Ovary (tissue), 9 donors: ENCODE measurements around the gene CMTM2. TPM values are rescaled to one million over a fixed set of nuclear protein-coding genes. Genes with fewer than 3 reads are reported as not detected.

Experiments
- DNase-seq, 5 donors: peaks; one replicate each; pipeline ENCODE4 v3.0.0-alpha.2; 2019 to 2020
- H3K27ac ChIP-seq, 2 donors: fragments of 200-600 bp; one replicate each; pipeline versions ENCODE4 v1.5.1 to v1.8.0; 2019 to 2022
- H3K27me3 ChIP-seq: fragments of 200-600 bp; one replicate; pipeline ENCODE4 v1.8.0; 2022
- H3K36me3 ChIP-seq: fragments of 200-600 bp; sonication (generic); one replicate; pipeline ENCODE4 v1.5.1; 2019
- H3K4me1 ChIP-seq: one replicate; pipeline ENCODE4 v1.8.1; 2013; ENCODE audit warnings: mild to moderate bottlenecking, moderate library complexity; ENCODE audit not compliant: insufficient read depth
- H3K4me3 ChIP-seq: fragments of 200-600 bp; sonication (generic); one replicate; pipeline ENCODE4 v1.5.1; 2017
- H3K9me3 ChIP-seq, 2 donors: fragments of 200-600 bp in 1 of 2; sonication (generic) in 1 of 2; one replicate each; pipeline versions ENCODE4 v1.5.1 to v1.8.1; 2013 to 2019; ENCODE audit warnings: mild to moderate bottlenecking in 1 of 2, moderate library complexity in 1 of 2
- EP300 ChIP-seq: sonication (generic); formaldehyde crosslinking; IDR thresholded peaks from one replicate; pipeline ENCODE4 v1.6.1; 2017; ENCODE audit warnings: antibody characterized with exemption
- POLR2A ChIP-seq: fragments of 450-650 bp; IDR thresholded peaks from one replicate; pipeline ENCODE4 v1.6.1; 2017; ENCODE audit warnings: antibody characterized with exemption, mild to moderate bottlenecking, moderate library complexity
- WGBS, 3 donors: extraction: QIAGEN DNeasy Blood & Tissue Kit in 1 of 3; methylation state at CpG; one replicate each; pipeline versions ENCODE4 v1.1.5 to v1.1.7; 2013 to 2017; 5-methylcytosine and 5-hydroxymethylcytosine counted together
- intact Hi-C, 4 donors: fragments of 100-400 bp; cut with DNase I; formaldehyde crosslinking; loops; one replicate each; pipeline versions ENCODE4 v1.11.0 to v1.15.1; 2022 to 2023
- polyA plus RNA-seq, 2 donors: library from polyadenylated mRNA; stranded (reverse); fragments of 200-250 nt in 1 of 2; fragments of 350-450 nt in 1 of 2; fragmentation: Illumina TruSeq in 1 of 2; extraction: RNeasy Lipid Tissue Mini Kit (QIAGEN cat#74804) in 1 of 2; gene quantifications; one replicate each; pipeline ENCODE4 v1.2.3, GENCODE V29; 2013 to 2014
- total RNA-seq, 7 donors: library from RNA; depleted of rRNA in 2 of 7; stranded (reverse); fragments of >200 nt in 2 of 7; fragmentation: NEBNext Ultra II Directional in 3 of 7; extraction: Animal tissue kit (Norgen Biotek cat#: 25700) in 3 of 7; gene quantifications; one replicate each; pipeline versions ENCODE4 v1.1.0 to v1.2.4, GENCODE V29; 2016 to 2023
- TF ChIP-seq, protein P1 (sequence below), 3 donors: fragments of 450-650 bp in 2 of 3; fragments of 200-600 bp in 1 of 3; IDR thresholded peaks; one replicate each; pipeline versions ENCODE4 v1.5.1 to v1.8.0; 2016 to 2022; ENCODE audit warnings: antibody characterized with exemption in 3 of 3, mild to moderate bottlenecking in 1 of 3
- donor health status: DM: no; HTN: no; CAD: no; lungs with moderate emphysema.
- donor health status: DM: no; HTN: no; CAD: no.
- donor health status: Bipolar disorder and iron deficiency.
- donor health status: DM: yes; HTN: yes; CAD: no.
- donor health status: DM: no; HTN: no; CAD: no.
- donor health status: DM: yes; HTN: yes; CAD: no.

The CMTM2 gene
- total and polyA plus RNA-seq, 9 donors = 0.21 to 1.8 (median 0.38) TPM; not detected in 6

DNA sequence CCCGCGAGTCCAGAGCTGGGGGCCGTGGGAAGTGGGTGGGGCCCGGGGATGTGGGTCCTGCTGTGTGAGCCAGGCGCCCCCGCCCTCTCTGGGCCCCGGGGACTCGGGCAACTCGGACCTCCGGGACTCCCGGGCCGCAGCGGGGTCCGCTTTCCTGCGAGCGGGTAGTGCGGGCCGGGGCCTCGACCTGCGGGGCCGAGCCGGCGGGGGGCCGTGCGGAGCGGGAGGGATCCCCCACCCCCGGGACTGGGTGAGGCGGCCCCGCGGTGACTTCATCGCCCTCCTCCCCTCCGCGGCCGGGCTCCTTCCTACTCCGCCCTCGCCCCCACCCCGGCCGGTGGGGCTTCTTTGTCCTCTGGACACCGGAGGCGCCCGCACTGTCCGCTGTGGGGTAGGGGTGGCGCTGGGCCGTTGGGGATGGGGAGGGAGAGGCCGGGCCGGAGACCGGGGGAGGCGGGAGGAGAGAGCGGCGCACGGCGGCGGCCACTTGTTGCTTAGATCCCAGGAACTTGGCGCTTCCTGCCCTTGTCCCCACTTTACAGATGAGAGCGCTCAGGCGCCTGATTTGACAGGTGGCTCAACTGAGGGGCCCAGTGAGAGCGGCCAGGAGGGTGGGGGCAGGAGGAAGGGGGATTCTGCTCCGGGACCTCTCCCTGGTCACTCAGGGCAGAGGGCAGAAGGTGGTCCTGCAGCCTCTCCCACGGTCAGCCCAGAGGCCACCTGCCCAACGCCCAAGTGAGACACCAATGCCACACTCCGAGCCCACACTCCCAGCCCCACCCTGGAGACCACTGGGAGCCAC lies 26.1 kb downstream of the CMTM2 start:
- Histone ChIP-seq H3K4me1 (peaks cover 6% of the 10 kb centered on the region), H3K27me3 (no peaks in the 10 kb centered on the region), H3K4me3 (peak overlapping the region; percentile 90), H3K36me3 (no peaks in the 10 kb centered on the region), H3K9me3 (no peaks in the 10 kb centered on the region), H3K27ac (peak overlapping the region; percentile 78 to 95)
- peak; percentile 66 to 79 (median 73) for DNase-seq
- intact Hi-C loops = loop anchor here in 3 of 4 donors (2.0 to 10.0 kb wide), 7 partner anchors 51 to 259 kb away; partner anchors contain the start of genes CKLF (in 1 of the 3) and TK2 (in 1 of the 3)
- WGBS, 3 donors = 5 to 7% (median 5%) methylated on average over 12 to 61 of the region's 61 CpGs
- no peak for TF ChIP-seq EP300
- no peak for TF ChIP-seq POLR2A
- TF ChIP-seq, protein P1, sequence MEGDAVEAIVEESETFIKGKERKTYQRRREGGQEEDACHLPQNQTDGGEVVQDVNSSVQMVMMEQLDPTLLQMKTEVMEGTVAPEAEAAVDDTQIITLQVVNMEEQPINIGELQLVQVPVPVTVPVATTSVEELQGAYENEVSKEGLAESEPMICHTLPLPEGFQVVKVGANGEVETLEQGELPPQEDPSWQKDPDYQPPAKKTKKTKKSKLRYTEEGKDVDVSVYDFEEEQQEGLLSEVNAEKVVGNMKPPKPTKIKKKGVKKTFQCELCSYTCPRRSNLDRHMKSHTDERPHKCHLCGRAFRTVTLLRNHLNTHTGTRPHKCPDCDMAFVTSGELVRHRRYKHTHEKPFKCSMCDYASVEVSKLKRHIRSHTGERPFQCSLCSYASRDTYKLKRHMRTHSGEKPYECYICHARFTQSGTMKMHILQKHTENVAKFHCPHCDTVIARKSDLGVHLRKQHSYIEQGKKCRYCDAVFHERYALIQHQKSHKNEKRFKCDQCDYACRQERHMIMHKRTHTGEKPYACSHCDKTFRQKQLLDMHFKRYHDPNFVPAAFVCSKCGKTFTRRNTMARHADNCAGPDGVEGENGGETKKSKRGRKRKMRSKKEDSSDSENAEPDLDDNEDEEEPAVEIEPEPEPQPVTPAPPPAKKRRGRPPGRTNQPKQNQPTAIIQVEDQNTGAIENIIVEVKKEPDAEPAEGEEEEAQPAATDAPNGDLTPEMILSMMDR (IDR thresholded peaks at IDR 0.05) = no peak

DNA sequence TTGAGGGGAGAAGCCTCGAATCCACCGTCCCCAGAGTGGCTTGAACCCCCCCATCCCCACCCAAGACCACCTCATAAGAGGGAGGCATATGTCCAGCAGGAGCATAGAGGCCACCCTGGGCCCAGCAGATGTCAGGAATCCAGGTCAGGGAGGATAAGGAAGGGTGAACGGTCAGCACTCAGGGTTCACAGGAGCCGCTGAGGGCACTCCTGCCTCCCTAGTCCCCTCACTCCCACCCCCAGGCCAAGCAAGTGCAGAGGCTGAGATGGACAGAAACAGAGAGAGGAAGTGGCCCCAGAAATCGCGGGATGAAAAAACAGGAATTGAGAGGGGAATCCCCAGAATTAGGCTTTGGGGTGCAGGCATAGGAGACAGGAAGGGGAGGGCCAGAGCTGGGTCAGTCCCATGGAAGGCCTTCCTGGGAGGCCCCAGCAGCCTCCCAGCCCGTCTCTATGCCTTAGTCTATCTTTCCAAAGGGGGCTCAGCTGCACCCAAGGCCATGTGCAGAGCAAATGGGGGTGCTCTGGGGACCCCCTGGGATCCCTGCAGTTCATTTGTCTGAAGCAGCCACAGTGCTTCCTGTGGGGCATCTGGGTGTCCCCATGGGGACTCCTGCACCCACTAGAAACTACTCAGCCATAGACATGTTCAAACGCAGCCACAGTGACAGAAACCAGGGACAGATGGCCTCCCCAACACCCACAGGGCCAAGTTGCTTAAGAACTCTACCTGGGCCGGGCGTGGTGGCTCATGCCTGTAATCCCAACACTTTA lies 26.9 kb downstream of the CMTM2 start:
- DNase-seq = no peak
- TF ChIP-seq, protein P1 (IDR thresholded peaks at IDR 0.05) = no peak
- TF ChIP-seq POLR2A = no peak
- TF ChIP-seq EP300 = no peak
- Histone ChIP-seq H3K9me3 (no peaks in the 10 kb centered on the region), H3K27me3 (no peaks in the 10 kb centered on the region), H3K4me3 (peak overlapping the region; percentile 90), H3K27ac (peak overlapping the region in 1 of 2 donors; percentile 78), H3K4me1 (peaks cover 6% of the 10 kb centered on the region), H3K36me3 (no peaks in the 10 kb centered on the region)
- intact Hi-C loops = loop anchor here in 3 of 4 donors (2.0 to 10.0 kb wide), 7 partner anchors 51 to 259 kb away; partner anchors contain the start of genes CKLF (in 1 of the 3) and TK2 (in 1 of the 3)
- WGBS, 3 donors = 68 to 75% (median 72%) methylated on average over 10 of the region's 10 CpGs

DNA sequence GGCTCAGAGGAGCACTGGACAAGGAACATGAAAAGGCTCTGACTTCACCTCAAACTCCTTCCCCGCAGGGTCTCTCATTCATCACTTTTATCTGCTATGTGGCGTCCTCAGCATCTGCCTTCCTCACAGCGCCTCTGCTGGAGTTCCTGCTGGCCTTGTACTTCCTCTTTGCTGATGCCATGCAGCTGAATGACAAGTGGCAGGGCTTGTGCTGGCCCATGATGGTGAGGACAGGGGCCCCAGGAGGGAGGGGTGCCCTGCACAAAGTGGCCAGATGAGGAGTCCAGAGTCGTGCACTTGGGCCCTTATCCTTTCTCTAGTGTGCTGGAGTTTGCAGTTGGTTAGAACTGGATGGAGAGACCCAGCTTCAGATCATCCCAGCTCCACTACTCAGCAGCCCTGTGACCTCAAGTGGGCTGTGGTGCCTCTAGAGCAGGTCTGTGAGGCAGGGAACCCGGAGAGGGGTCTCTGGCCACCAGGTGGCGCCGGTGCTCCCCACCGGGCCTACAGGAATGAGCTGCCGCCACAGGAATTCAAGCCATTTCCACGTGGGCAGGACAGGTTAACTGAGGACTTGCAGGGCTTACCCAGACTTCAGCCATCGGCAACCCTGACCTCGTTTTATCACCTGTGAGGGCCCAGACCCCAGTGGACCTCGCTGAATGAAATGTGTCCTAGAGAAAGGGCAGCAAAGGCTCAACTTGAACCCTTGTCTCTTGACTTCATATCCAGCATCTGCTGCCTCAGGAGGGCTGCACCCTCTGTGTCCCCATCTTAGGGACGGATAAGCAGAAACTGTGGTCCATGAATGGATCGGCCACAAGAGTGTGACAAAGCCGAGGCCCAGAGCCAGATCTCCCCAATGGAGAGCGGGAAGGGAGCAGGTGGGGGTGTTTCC lies 29.2 kb downstream of the CMTM2 start:
- no peaks in the 10 kb centered on the region for H3K9me3 ChIP-seq
- H3K4me1 ChIP-seq = peaks cover 4% of the 10 kb centered on the region
- peak; percentile 85 to 93 (median 89) for DNase-seq
- H3K27ac ChIP-seq = no peak overlapping the region
- TF ChIP-seq, protein P1 (IDR thresholded peaks at IDR 0.05) = peak; percentile 74 to 89 (median 80)
- no peak for TF ChIP-seq POLR2A
- no peak for TF ChIP-seq EP300
- H3K4me3 ChIP-seq = no peak overlapping the region
- no peaks in the 10 kb centered on the region for H3K27me3 ChIP-seq
- intact Hi-C loops = loop anchor here in 3 of 4 donors (5.0 to 10.0 kb wide), 6 partner anchors 54 to 256 kb away; partner anchors contain the start of genes CKLF (in 1 of the 3) and TK2 (in 1 of the 3)
- WGBS, 3 donors = 28 to 32% (median 29%) methylated on average over 17 of the region's 17 CpGs
- H3K36me3 ChIP-seq = no peaks in the 10 kb centered on the region
